Measurements from ENCODE around the gene PDLIM1. TPM values are rescaled to one million over a fixed set of nuclear protein-coding genes. Genes with fewer than 3 reads are reported as not detected.

The PDLIM1 gene
- total RNA-seq, 1 experiment from 2014 or later: 202 TPM

DNA sequence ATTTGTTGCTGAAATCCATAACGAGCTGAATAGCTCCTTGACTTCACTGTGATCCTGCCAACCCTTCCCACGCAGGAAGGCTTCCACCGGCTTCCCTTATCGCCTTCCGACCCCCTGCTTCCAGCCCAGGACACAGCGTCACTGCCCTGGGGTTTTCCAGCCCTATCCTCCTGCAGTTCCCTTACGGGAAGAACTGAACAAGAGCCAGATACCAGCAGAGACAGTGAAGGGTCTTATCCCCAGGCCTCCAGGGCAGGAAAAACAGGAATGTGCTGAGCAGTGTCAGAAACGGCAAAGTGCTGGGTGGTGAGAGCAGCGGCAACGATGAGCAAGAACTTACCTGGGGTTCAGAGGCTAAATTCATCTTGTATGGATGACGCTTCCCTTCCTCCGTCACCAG lies 22.4 kb downstream of the PDLIM1 start:
- H3K9me2 ChIP-seq (ENCODE audit: insufficient read depth): no peaks in the 10 kb centered on the region
- no TSS peak for BruUV-seq (replicated peaks)
- ChIA-PET CTCF (interaction anchor here (0.5 kb wide), 1 partner anchor 164 kb away, joined by 3 read pairs; no protein-coding TSS in a partner anchor), POLR2A (ENCODE audit: unreplicated experiment) (no interaction called here)
- H3K27ac ChIP-seq: peak overlapping the region; percentile 97
- H3K36me3 ChIP-seq (ENCODE audit: low read depth): no peaks in the 10 kb centered on the region
- TF ChIP-seq, protein P1, sequence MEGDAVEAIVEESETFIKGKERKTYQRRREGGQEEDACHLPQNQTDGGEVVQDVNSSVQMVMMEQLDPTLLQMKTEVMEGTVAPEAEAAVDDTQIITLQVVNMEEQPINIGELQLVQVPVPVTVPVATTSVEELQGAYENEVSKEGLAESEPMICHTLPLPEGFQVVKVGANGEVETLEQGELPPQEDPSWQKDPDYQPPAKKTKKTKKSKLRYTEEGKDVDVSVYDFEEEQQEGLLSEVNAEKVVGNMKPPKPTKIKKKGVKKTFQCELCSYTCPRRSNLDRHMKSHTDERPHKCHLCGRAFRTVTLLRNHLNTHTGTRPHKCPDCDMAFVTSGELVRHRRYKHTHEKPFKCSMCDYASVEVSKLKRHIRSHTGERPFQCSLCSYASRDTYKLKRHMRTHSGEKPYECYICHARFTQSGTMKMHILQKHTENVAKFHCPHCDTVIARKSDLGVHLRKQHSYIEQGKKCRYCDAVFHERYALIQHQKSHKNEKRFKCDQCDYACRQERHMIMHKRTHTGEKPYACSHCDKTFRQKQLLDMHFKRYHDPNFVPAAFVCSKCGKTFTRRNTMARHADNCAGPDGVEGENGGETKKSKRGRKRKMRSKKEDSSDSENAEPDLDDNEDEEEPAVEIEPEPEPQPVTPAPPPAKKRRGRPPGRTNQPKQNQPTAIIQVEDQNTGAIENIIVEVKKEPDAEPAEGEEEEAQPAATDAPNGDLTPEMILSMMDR (conservative IDR thresholded peaks at IDR 0.05): no peak
- TF ChIP-seq EZH2 (IDR thresholded peaks at IDR 0.05; ENCODE audit: low read depth): no peak
- no peak for DNase-seq
- no peak overlapping the region for H3K4me3 ChIP-seq
- no peaks in the 10 kb centered on the region for H3K9me3 ChIP-seq (ENCODE audit: insufficient read depth, low read depth)
- no peaks in the 10 kb centered on the region for H4K20me1 ChIP-seq (ENCODE audit: insufficient read depth)
- no peaks in the 10 kb centered on the region for H3K27me3 ChIP-seq (ENCODE audit: insufficient read depth, low read depth)
- H3K4me2 ChIP-seq: no peak overlapping the region
- intact Hi-C loops (cut with micrococcal nuclease; ENCODE audit: unreplicated experiment): no loop called here
- H3F3A ChIP-seq (ENCODE audit: insufficient read depth, low read depth): peaks cover 38% of the 10 kb centered on the region
- H2AFZ ChIP-seq: no peak overlapping the region
- peaks cover 51% of the 10 kb centered on the region for H3K4me1 ChIP-seq (replicated peaks; ENCODE audit: insufficient read depth)
- peaks cover 12% of the 10 kb centered on the region for H3K79me2 ChIP-seq (ENCODE audit: low read depth)

DNA sequence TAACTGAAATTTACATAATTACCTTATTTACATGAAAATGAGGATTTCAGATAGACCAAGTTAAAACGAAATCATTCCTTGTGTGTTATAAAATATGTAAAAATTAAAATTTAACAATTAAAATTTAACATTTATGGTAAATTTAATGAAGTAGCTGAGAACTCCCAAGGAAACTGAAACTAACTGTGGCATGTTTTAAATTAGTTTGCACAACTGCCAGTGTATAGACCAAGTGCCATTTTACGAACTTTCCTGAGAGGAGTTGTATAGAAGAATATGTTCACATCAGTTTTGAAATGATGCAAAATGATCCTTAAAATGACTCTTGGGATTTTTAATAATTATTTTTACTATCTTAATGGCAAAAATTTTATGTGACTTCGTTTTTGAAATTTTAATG lies 23.6 kb downstream of the PDLIM1 start:
- CTCF ChIA-PET: no interaction called here
- BruUV-seq (replicated peaks): TSS peak; percentile 40
- intact Hi-C loops (cut with micrococcal nuclease; ENCODE audit: unreplicated experiment): loop anchor here (2.0 kb wide), 1 partner anchor 142 kb away; no protein-coding TSS in a partner anchor

DNA sequence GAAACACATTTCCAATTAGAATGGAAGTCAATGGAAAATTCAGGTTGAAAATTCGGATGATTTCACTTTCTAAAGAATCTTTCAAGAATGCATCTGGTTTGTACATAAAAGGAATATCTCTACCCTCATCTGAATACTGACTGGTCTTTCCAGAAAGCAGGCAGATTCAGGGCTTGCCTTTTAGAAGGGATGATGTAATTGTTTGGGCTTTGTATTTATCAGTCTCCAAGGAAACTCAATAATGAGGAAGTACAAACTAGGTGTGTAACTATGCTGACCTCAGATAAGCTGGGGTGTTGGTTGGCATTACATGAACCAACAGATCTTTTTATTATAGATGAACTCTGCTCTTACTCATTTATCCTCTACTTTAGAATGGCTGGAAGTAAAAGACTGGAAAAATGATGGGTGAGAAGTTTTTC lies 24.1 kb downstream of the PDLIM1 start:
- H3K4me2 ChIP-seq: peak overlapping the region; percentile 67
- peaks cover 5% of the 10 kb centered on the region; the same call in 1 of the 2 replicates for H3K36me3 ChIP-seq (ENCODE audit: low read depth)
- peaks cover 10% of the 10 kb centered on the region; the same call in 1 of the 2 replicates for H3K79me2 ChIP-seq (ENCODE audit: low read depth)

More for the DNA sequence above, 23.6 kb downstream of the PDLIM1 start:
- Histone ChIP-seq H3K9me2 (ENCODE audit: insufficient read depth) (no peaks in the 10 kb centered on the region), H3F3A (ENCODE audit: insufficient read depth, low read depth) (peaks cover 50% of the 10 kb centered on the region), H3K4me2 (peak overlapping the region; percentile 67), H3K4me3 (no peak overlapping the region), H3K9me3 (ENCODE audit: insufficient read depth, low read depth) (no peaks in the 10 kb centered on the region), H3K36me3 (ENCODE audit: low read depth) (peaks cover under 1% of the 10 kb centered on the region; the same call in 1 of the 2 replicates), H2AFZ (no peak overlapping the region), H3K4me1 (replicated peaks; ENCODE audit: insufficient read depth) (peaks cover 54% of the 10 kb centered on the region), H4K20me1 (ENCODE audit: insufficient read depth) (no peaks in the 10 kb centered on the region), H3K79me2 (ENCODE audit: low read depth) (peaks cover 5% of the 10 kb centered on the region; the same call in 1 of the 2 replicates), H3K27me3 (ENCODE audit: insufficient read depth, low read depth) (no peaks in the 10 kb centered on the region), H3K27ac (peak overlapping the region; percentile 97)
- no peak for TF ChIP-seq EZH2 (IDR thresholded peaks at IDR 0.05; ENCODE audit: low read depth)
- TF ChIP-seq, protein P1 (conservative IDR thresholded peaks at IDR 0.05): no peak
- DNase-seq: no peak
- POLR2A ChIA-PET (ENCODE audit: unreplicated experiment): interaction anchor here (0.7 kb wide), 1 partner anchor 22 kb away, joined by 7 read pairs; no protein-coding TSS in a partner anchor

More for the DNA sequence above, 24.1 kb downstream of the PDLIM1 start:
- no peaks in the 10 kb centered on the region for H3K9me2 ChIP-seq (ENCODE audit: insufficient read depth)
- TF ChIP-seq EZH2 (IDR thresholded peaks at IDR 0.05; ENCODE audit: low read depth): no peak
- TF ChIP-seq, protein P1 (conservative IDR thresholded peaks at IDR 0.05): no peak
- no TSS peak for BruUV-seq (replicated peaks)
- no peaks in the 10 kb centered on the region for H4K20me1 ChIP-seq (ENCODE audit: insufficient read depth)
- H3K27me3 ChIP-seq (ENCODE audit: insufficient read depth, low read depth): no peaks in the 10 kb centered on the region
- H3K4me3 ChIP-seq: no peak overlapping the region
- ChIA-PET POLR2A (ENCODE audit: unreplicated experiment) (no interaction called here), CTCF (no interaction called here)
- H2AFZ ChIP-seq: no peak overlapping the region
- peaks cover 56% of the 10 kb centered on the region for H3F3A ChIP-seq (ENCODE audit: insufficient read depth, low read depth)
- peaks cover 60% of the 10 kb centered on the region for H3K4me1 ChIP-seq (replicated peaks; ENCODE audit: insufficient read depth)
- peak in 1 of 2 experiments; percentile 97 for DNase-seq
- intact Hi-C loops (cut with micrococcal nuclease; ENCODE audit: unreplicated experiment): loop anchor here (2.0 kb wide), 1 partner anchor 142 kb away; no protein-coding TSS in a partner anchor
- peak overlapping the region; percentile 97 for H3K27ac ChIP-seq
- no peaks in the 10 kb centered on the region for H3K9me3 ChIP-seq (ENCODE audit: insufficient read depth, low read depth)
